GM12878 (cell line): ENCODE results near the gene LMAN2. TPM values are rescaled to one million over a fixed set of nuclear protein-coding genes. Genes with fewer than 3 reads are reported as not detected.

Source experiments
- BCLAF1 ChIP-seq: fragments of 450-650 bp; IDR thresholded peaks from 2 replicates; pipeline ENCODE4 v1.6.1; 2017; ENCODE audit warnings: antibody characterized with exemption, mild to moderate bottlenecking, moderate library complexity
- BHLHE40 ChIP-seq, 2 experiments: fragments of 450-650 bp in 1 of 2; IDR thresholded peaks; 2 replicates each; pipeline ENCODE4 v1.6.1; 2011 to 2017; ENCODE audit warnings: low read depth in 2 of 2, borderline replicate concordance in 1 of 2, improper control_type of control experiment in 1 of 2, low read length in 1 of 2, mild to moderate bottlenecking in 1 of 2
- BMI1 ChIP-seq: fragments of 450-650 bp; IDR thresholded peaks from 2 replicates; pipeline ENCODE4 v1.6.1; 2016; ENCODE audit warnings: mild to moderate bottlenecking, moderate library complexity, borderline replicate concordance
- CEBPB ChIP-seq, 2 experiments: fragments of 150-350 bp in 1 of 2; IDR thresholded peaks; 2 replicates each; pipeline ENCODE4 v1.6.1; 2012 to 2014; ENCODE audit warnings: low read depth in 2 of 2, low read length in 2 of 2, borderline replicate concordance in 1 of 2, inconsistent platforms in 1 of 2
- CREM ChIP-seq: IDR thresholded peaks from 2 replicates; pipeline ENCODE4 v1.6.1; 2014; ENCODE audit warnings: antibody characterized with exemption, low read depth
- CTCF ChIP-seq, 3 experiments: IDR thresholded peaks in 2 of 3; conservative IDR thresholded peaks in 1 of 3; 2 replicates each; pipeline ENCODE4 v1.5.1; 2011; ENCODE audit warnings: low read depth in 3 of 3, low read length in 3 of 3, mild to moderate bottlenecking in 3 of 3, control low read depth in 2 of 3, moderate library complexity in 2 of 3, inconsistent platforms in 1 of 3, mixed read lengths in 1 of 3; ENCODE audit not compliant: control insufficient read depth in 2 of 3, insufficient read depth in 1 of 3; ENCODE audit errors: extremely low read depth in 1 of 3
- DPF2 ChIP-seq: fragments of 450-650 bp; IDR thresholded peaks from 2 replicates; pipeline ENCODE4 v1.6.1; 2017; ENCODE audit warnings: mild to moderate bottlenecking
- FOXK2 ChIP-seq: fragments of 450-650 bp; IDR thresholded peaks from 2 replicates; pipeline ENCODE4 v1.6.1; 2017; ENCODE audit warnings: mild to moderate bottlenecking, moderate library complexity
- JUND ChIP-seq: IDR thresholded peaks from 2 replicates; pipeline ENCODE4 v1.6.1; 2012; ENCODE audit warnings: low read depth, mild to moderate bottlenecking, low read length, improper control_type of control experiment, moderate library complexity
- MYC ChIP-seq: IDR thresholded peaks from 2 replicates; pipeline ENCODE4 v1.6.1; 2011; ENCODE audit warnings: mild to moderate bottlenecking, low read length, moderate library complexity, inconsistent platforms; ENCODE audit not compliant: insufficient read depth, insufficient replicate concordance, insufficient read length, severe bottlenecking
- NFYB ChIP-seq: IDR thresholded peaks from 2 replicates; pipeline ENCODE4 v1.6.1; 2011; ENCODE audit warnings: low read depth, mild to moderate bottlenecking, low read length, improper control_type of control experiment, moderate library complexity; ENCODE audit not compliant: insufficient read depth
- PAX8 ChIP-seq: fragments of 450-650 bp; IDR thresholded peaks from 2 replicates; pipeline ENCODE4 v1.6.1; 2017; ENCODE audit warnings: mild to moderate bottlenecking, moderate library complexity
- SMARCA5 ChIP-seq: fragments of 450-650 bp; IDR thresholded peaks from 2 replicates; pipeline ENCODE4 v1.6.1; 2017; ENCODE audit warnings: mild to moderate bottlenecking
- SPI1 ChIP-seq: IDR thresholded peaks from 2 replicates; pipeline ENCODE4 v1.6.1; 2011; ENCODE audit warnings: low read depth, mild to moderate bottlenecking, low read length, moderate library complexity, borderline replicate concordance; ENCODE audit not compliant: insufficient read depth
- STAT1 ChIP-seq: fragments of 450-650 bp; conservative IDR thresholded peaks from 2 replicates; pipeline ENCODE4 v1.6.1; 2014; ENCODE audit warnings: antibody characterized with exemption, mild to moderate bottlenecking
- TARDBP ChIP-seq: IDR thresholded peaks from 2 replicates; pipeline ENCODE4 v1.6.1; 2016; ENCODE audit warnings: borderline replicate concordance
- TCF3 ChIP-seq: IDR thresholded peaks from 2 replicates; pipeline ENCODE4 v1.6.1; 2012; ENCODE audit warnings: low read depth, mild to moderate bottlenecking, low read length, borderline replicate concordance; ENCODE audit not compliant: insufficient read depth
- ZNF622 ChIP-seq: fragments of 450-650 bp; IDR thresholded peaks from 2 replicates; pipeline ENCODE4 v1.6.1; 2017; ENCODE audit warnings: mild to moderate bottlenecking, inconsistent platforms
- polyA plus RNA-seq, 11 experiments: library from polyadenylated mRNA; depleted of rRNA in 4 of 11; unstranded in 6 of 11; stranded (reverse) in 5 of 11; fragments of >200 nt; fragmentation: Nextera tagmentation in 4 of 11; fragmentation: Illumina TruSeq in 1 of 11; extraction: Ambion mirVana in 4 of 11; extraction: Trizol in 1 of 11; gene quantifications; 1 replicate in 1 of 11; 2 replicates in 10 of 11; pipeline versions ENCODE4 v1.2.1 to v1.2.3, GENCODE V29; 2011 to 2016; ENCODE audit warnings: inconsistent platforms in 2 of 11, missing spikeins in 2 of 11, low read depth in 1 of 11
- total RNA-seq, 4 experiments: library from RNA; depleted of rRNA in 3 of 4; stranded (reverse); fragments of >200 nt in 3 of 4; fragmentation: Illumina TruSeq in 1 of 4; extraction: Trizol in 1 of 4; gene quantifications; 2 replicates each; pipeline versions ENCODE4 v1.2.1 to v1.2.3, GENCODE V29; 2013 to 2021
- TF ChIP-seq, protein P1 (sequence below): fragments of 450-650 bp; IDR thresholded peaks from 2 replicates; pipeline ENCODE4 v1.6.1; 2016; ENCODE audit warnings: mild to moderate bottlenecking

The LMAN2 gene
- total and polyA plus RNA-seq, 10 of the 15 experiments (the other 5 are each of a cell fraction or from before 2014, with no cell fraction given) = 2.4 to 264 (median 147) TPM

DNA sequence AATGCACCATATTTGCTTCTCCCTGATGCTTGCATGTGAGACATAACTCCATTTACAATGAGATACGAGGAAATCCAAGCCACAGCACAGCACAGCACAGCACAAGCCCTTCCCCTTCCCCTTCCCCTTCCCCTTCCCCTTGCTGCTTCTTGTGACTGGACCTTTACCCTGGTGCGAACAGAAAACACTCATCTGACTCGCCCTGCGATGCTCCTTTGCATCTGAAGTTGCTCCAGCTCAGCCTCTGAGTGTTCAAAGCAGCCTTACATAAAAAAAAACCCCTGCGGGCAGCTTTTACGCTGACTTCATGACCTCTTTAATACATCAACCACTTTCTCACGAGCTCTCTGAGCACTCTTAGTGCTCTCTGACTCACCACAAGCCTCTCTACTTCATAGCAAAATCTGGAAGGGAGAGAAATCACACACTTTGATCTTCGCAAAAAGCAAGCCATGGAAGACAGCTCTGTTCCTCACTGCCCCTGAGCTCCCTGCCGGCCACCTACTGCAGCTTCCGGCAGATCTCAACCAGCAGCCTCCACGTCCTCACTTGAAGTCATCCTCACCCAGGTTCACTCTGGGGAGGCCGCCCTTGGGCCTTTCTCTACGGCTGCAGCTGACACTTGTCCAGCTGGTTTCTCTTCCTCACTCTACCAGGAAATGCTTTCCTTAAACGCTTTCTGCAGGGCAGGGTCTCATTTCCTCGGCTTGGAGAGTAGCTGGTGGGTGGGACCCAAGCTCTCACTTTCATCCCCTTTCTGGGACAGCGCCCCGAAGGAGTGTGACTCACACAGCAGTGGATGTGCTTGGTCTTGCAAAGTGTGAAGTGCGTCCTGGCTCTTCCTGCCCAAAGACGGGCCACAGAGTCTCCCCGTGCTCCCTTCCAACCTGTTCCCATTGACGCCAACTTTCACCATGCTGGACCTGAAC, 38.0 kb upstream of the LMAN2 start (continued):
- TF ChIP-seq, protein P1, sequence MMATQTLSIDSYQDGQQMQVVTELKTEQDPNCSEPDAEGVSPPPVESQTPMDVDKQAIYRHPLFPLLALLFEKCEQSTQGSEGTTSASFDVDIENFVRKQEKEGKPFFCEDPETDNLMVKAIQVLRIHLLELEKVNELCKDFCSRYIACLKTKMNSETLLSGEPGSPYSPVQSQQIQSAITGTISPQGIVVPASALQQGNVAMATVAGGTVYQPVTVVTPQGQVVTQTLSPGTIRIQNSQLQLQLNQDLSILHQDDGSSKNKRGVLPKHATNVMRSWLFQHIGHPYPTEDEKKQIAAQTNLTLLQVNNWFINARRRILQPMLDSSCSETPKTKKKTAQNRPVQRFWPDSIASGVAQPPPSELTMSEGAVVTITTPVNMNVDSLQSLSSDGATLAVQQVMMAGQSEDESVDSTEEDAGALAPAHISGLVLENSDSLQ = peak; percentile 25; the same call in 1 of the 2 replicates
- peak in 1 of 2 experiments; percentile 61; a peak in 2 of 4 replicates for TF ChIP-seq BHLHE40 (IDR thresholded peaks at IDR 0.05; ENCODE audit: borderline replicate concordance in 1 of 2, low read depth in 2 of 2, low read length in 1 of 2)
- no peak for TF ChIP-seq PAX8
- TF ChIP-seq DPF2 = 0 out of 2 replicates have a peak, but pooled peaks have one; percentile 44
- TF ChIP-seq CTCF (IDR thresholded peaks at IDR 0.05 in 2 of 3, conservative IDR thresholded peaks at IDR 0.05 in 1 of 3; ENCODE audit: control insufficient read depth in 2 of 3, extremely low read depth in 1 of 3, insufficient read depth in 1 of 3, low read depth in 3 of 3, low read length in 3 of 3) = no peak
- no peak for TF ChIP-seq NFYB
- TF ChIP-seq MYC = no peak
- TF ChIP-seq CEBPB (IDR thresholded peaks at IDR 0.05; ENCODE audit: borderline replicate concordance in 1 of 2, low read depth in 2 of 2, low read length in 2 of 2) = no peak
- peak; percentile 76 for TF ChIP-seq SPI1
- TF ChIP-seq TARDBP = no peak
- no peak for TF ChIP-seq BCLAF1
- peak; percentile 20; the same call in 1 of the 2 replicates for TF ChIP-seq SMARCA5
- TF ChIP-seq TCF3 = no peak
- no peak for TF ChIP-seq FOXK2
- no peak for TF ChIP-seq BMI1
- TF ChIP-seq JUND = no peak
- TF ChIP-seq ZNF622 = 0 out of 2 replicates have a peak, but pooled peaks have one; percentile 4
- no peak; the same call in 1 of the 2 replicates for TF ChIP-seq CREM
- no peak for TF ChIP-seq STAT1
